ENCODE measurements around the gene C1orf174. TPM values are rescaled to one million over a fixed set of nuclear protein-coding genes. Genes with fewer than 3 reads are reported as not detected.

The C1orf174 gene
- total RNA-seq, 4 donors from 2014 or later: 27.3 to 36.6 (median 32.7) TPM

- H3K4me1 ChIP-seq: no peaks in the 10 kb centered on the region
- peaks cover 5 to 28% of the 10 kb centered on the region in 2 donors for H3K36me3 ChIP-seq
- no peaks in the 10 kb centered on the region for H3K9me3 ChIP-seq
- TF ChIP-seq POLR2A (IDR thresholded peaks at IDR 0.05): no peak
- TF ChIP-seq CTCF (IDR thresholded peaks at IDR 0.05): no peak
- DNase-seq: no peak
- intact Hi-C loops (cut with DNase I): no loop called here
- no peaks in the 10 kb centered on the region for H3K27me3 ChIP-seq
- no peak overlapping the region for H3K27ac ChIP-seq
- 91 to 95% methylated on average over 14 to 19 of the region's 20 CpGs for WGBS, 2 donors
- no peak overlapping the region for H3K4me3 ChIP-seq (replicated peaks in 1 of 3)
Observed at GRCh38 chr1:3880429-3881192, 19.5 kb downstream of the C1orf174 start.

GRCh38 chr1:3879787-3880428 lies 20.2 kb downstream of the C1orf174 start:
- Histone ChIP-seq H3K27ac (no peak overlapping the region), H3K9me3 (no peaks in the 10 kb centered on the region), H3K36me3 (peaks cover 5 to 31% of the 10 kb centered on the region in 2 donors), H3K4me1 (no peaks in the 10 kb centered on the region), H3K4me3 (replicated peaks in 1 of 3) (no peak overlapping the region), H3K27me3 (no peaks in the 10 kb centered on the region)
- intact Hi-C loops (cut with DNase I): no loop called here
- no peak for DNase-seq
- TF ChIP-seq CTCF (IDR thresholded peaks at IDR 0.05) (no peak), POLR2A (IDR thresholded peaks at IDR 0.05) (no peak)
- WGBS, 2 donors: 91 to 96% methylated on average over 8 to 9 of the region's 9 CpGs

GRCh38 chr1:3879099-3879498 lies 21.0 kb downstream of the C1orf174 start:
- Histone ChIP-seq H3K27me3 (no peaks in the 10 kb centered on the region), H3K36me3 (peaks cover 5 to 30% of the 10 kb centered on the region in 2 donors), H3K4me1 (no peaks in the 10 kb centered on the region), H3K4me3 (replicated peaks in 1 of 3) (no peak overlapping the region), H3K9me3 (no peaks in the 10 kb centered on the region), H3K27ac (no peak overlapping the region)
- intact Hi-C loops (cut with DNase I): no loop called here
- DNase-seq: no peak
- TF ChIP-seq CTCF (IDR thresholded peaks at IDR 0.05) (no peak), POLR2A (IDR thresholded peaks at IDR 0.05) (no peak)
- 97 to 100% methylated on average over 7 of the region's 7 CpGs for WGBS, 2 donors

GRCh38 chr1:3876716-3877115 lies 23.4 kb downstream of the C1orf174 start:
- Histone ChIP-seq H3K9me3 (no peaks in the 10 kb centered on the region), H3K36me3 (peaks cover 10 to 41% of the 10 kb centered on the region in 2 donors), H3K27me3 (no peaks in the 10 kb centered on the region), H3K4me1 (no peaks in the 10 kb centered on the region), H3K27ac (no peak overlapping the region), H3K4me3 (replicated peaks in 1 of 3) (no peak overlapping the region)
- DNase-seq: no peak
- 93% methylated on average over 16 of the region's 16 CpGs for WGBS, 2 donors
- intact Hi-C loops (cut with DNase I): no loop called here
- TF ChIP-seq POLR2A (IDR thresholded peaks at IDR 0.05) (no peak), CTCF (IDR thresholded peaks at IDR 0.05) (no peak)

- Histone ChIP-seq H3K36me3 (peaks cover 12 to 50% of the 10 kb centered on the region in 2 donors), H3K4me3 (replicated peaks in 1 of 3) (no peak overlapping the region), H3K27ac (no peak overlapping the region), H3K4me1 (no peaks in the 10 kb centered on the region), H3K9me3 (no peaks in the 10 kb centered on the region), H3K27me3 (no peaks in the 10 kb centered on the region)
- no peak for TF ChIP-seq POLR2A (IDR thresholded peaks at IDR 0.05)
- no peak for TF ChIP-seq CTCF (IDR thresholded peaks at IDR 0.05)
- intact Hi-C loops (cut with DNase I): no loop called here
- DNase-seq: no peak
- WGBS, 2 donors: 95 to 98% methylated on average over 23 of the region's 23 CpGs
Observed at GRCh38 chr1:3874736-3875135, 25.3 kb downstream of the C1orf174 start.
